Neutrophil (primary cell): Measurements from ENCODE around the gene GTPBP4.

Source experiments
- H3K27ac ChIP-seq: fragments of 200-600 bp; sonication (generic); 2 replicates; pipeline ENCODE4 v1.5.1; 2016; ENCODE audit warnings: mild to moderate bottlenecking, moderate library complexity
- H3K27me3 ChIP-seq: fragments of 200-600 bp; sonication (generic); 2 replicates; pipeline ENCODE4 v1.6.0; 2016; ENCODE audit warnings: mild to moderate bottlenecking
- H3K36me3 ChIP-seq: fragments of 200-600 bp; sonication (generic); 2 replicates; pipeline ENCODE4 v1.5.1; 2017
- H3K4me1 ChIP-seq, 2 experiments: fragments of 200-600 bp in 1 of 2; sonication (generic) in 1 of 2; 1 replicate in 1 of 2; 2 replicates in 1 of 2; pipeline versions ENCODE4 v1.5.1 to v1.6.1; 2013 to 2016; ENCODE audit warnings: low read depth in 1 of 2, low read length in 1 of 2, mild to moderate bottlenecking in 1 of 2, moderate library complexity in 1 of 2; ENCODE audit not compliant: control insufficient read depth in 1 of 2, insufficient read depth in 1 of 2
- H3K4me3 ChIP-seq, 2 experiments: fragments of 200-600 bp in 1 of 2; sonication (generic) in 1 of 2; 1 replicate in 1 of 2; 2 replicates in 1 of 2; pipeline ENCODE4 v1.5.1; 2013 to 2016; ENCODE audit warnings: low read depth in 1 of 2, low read length in 1 of 2, mild to moderate bottlenecking in 1 of 2, moderate library complexity in 1 of 2
- H3K9me3 ChIP-seq: fragments of 200-600 bp; sonication (generic); 2 replicates; pipeline ENCODE4 v1.5.1; 2016
- CTCF ChIP-seq: fragments of 200-600 bp; sonication (generic); IDR thresholded peaks from 2 replicates; pipeline ENCODE4 v1.5.1; 2016; ENCODE audit warnings: antibody characterized with exemption

The GTPBP4 gene

GRCh38 chr10:1040133-1040532 is 51.9 kb downstream of the GTPBP4 start:
- Histone ChIP-seq H3K36me3 (peaks cover 33% of the 10 kb centered on the region), H3K27ac (no peak overlapping the region), H3K4me3 (no peak overlapping the region), H3K4me1 (peaks cover 31 to 34% of the 10 kb centered on the region in 2 experiments), H3K27me3 (no peaks in the 10 kb centered on the region), H3K9me3 (no peaks in the 10 kb centered on the region)
- no peak for TF ChIP-seq CTCF

GRCh38 chr10:1041514-1041913 is 53.3 kb downstream of the GTPBP4 start:
- Histone ChIP-seq H3K27ac (peak overlapping the region; percentile 91), H3K36me3 (peaks cover 33% of the 10 kb centered on the region), H3K4me3 (no peak overlapping the region), H3K9me3 (no peaks in the 10 kb centered on the region), H3K27me3 (no peaks in the 10 kb centered on the region), H3K4me1 (peaks cover 42 to 47% of the 10 kb centered on the region in 2 experiments)
- no peak for TF ChIP-seq CTCF

GRCh38 chr10:1043532-1043995 is 55.3 kb downstream of the GTPBP4 start:
- Histone ChIP-seq H3K36me3 (peaks cover 24% of the 10 kb centered on the region), H3K9me3 (no peaks in the 10 kb centered on the region), H3K4me1 (peaks cover 51 to 57% of the 10 kb centered on the region in 2 experiments), H3K4me3 (peak overlapping the region; percentile 57 to 60), H3K27me3 (no peaks in the 10 kb centered on the region), H3K27ac (peak overlapping the region; percentile 91)
- TF ChIP-seq CTCF, result no peak

GRCh38 chr10:1044146-1044545 is 55.9 kb downstream of the GTPBP4 start:
- Histone ChIP-seq H3K4me1 (peaks cover 51 to 57% of the 10 kb centered on the region in 2 experiments), H3K27me3 (no peaks in the 10 kb centered on the region), H3K4me3 (peak overlapping the region; percentile 57 to 60), H3K27ac (peak overlapping the region; percentile 91), H3K9me3 (no peaks in the 10 kb centered on the region), H3K36me3 (peaks cover 20% of the 10 kb centered on the region)
- TF ChIP-seq CTCF, result no peak

- H3K4me1 ChIP-seq, result peaks cover 56 to 63% of the 10 kb centered on the region in 2 experiments
- H3K36me3 ChIP-seq, result peaks cover 14% of the 10 kb centered on the region
- H3K9me3 ChIP-seq, result no peaks in the 10 kb centered on the region
- TF ChIP-seq CTCF, result no peak
- no peaks in the 10 kb centered on the region for H3K27me3 ChIP-seq
- peak overlapping the region; percentile 57 to 60 for H3K4me3 ChIP-seq
- H3K27ac ChIP-seq, result peak overlapping the region; percentile 91
Observed at GRCh38 chr10:1044964-1045363, 56.7 kb downstream of the GTPBP4 start.
